Ishikawa (cell line): Measurements from ENCODE around the gene ACAN.
A peak's percentile ranks its signal among the peaks of the same experiment; 100 is the strongest.

Experiments used
- CEBPB ChIP-seq: IDR thresholded peaks from 2 replicates; pipeline ENCODE4 v1.6.1; 2012
- CREB1 ChIP-seq: IDR thresholded peaks from 2 replicates; pipeline ENCODE4 v1.6.1; 2012; ENCODE audit warnings: low read depth
- EGR1 ChIP-seq: IDR thresholded peaks from 2 replicates; pipeline ENCODE4 v1.6.1; 2012
- EP300 ChIP-seq: IDR thresholded peaks from 2 replicates; pipeline ENCODE4 v1.6.1; 2012; ENCODE audit warnings: borderline replicate concordance
- FOXM1 ChIP-seq: IDR thresholded peaks from 2 replicates; pipeline ENCODE4 v1.6.1; 2012; ENCODE audit warnings: low read depth, borderline replicate concordance
- MAX ChIP-seq: IDR thresholded peaks from 2 replicates; pipeline ENCODE4 v1.6.1; 2012
- NFIC ChIP-seq: IDR thresholded peaks from 2 replicates; pipeline ENCODE4 v1.6.1; 2012
- RAD21 ChIP-seq: IDR thresholded peaks from 2 replicates; pipeline ENCODE4 v1.6.1; 2012; ENCODE audit warnings: low read depth
- REST ChIP-seq: IDR thresholded peaks from 2 replicates; pipeline ENCODE4 v1.6.1; 2012; ENCODE audit warnings: low read depth, mild to moderate bottlenecking
- TAF1 ChIP-seq: IDR thresholded peaks from 2 replicates; pipeline ENCODE4 v1.6.1; 2012; ENCODE audit warnings: low read depth, mild to moderate bottlenecking
- TCF12 ChIP-seq: IDR thresholded peaks from 2 replicates; pipeline ENCODE4 v1.6.1; 2012; ENCODE audit warnings: low read depth
- TEAD4 ChIP-seq: IDR thresholded peaks from 2 replicates; pipeline ENCODE4 v1.6.1; 2012
- USF1 ChIP-seq: IDR thresholded peaks from 2 replicates; pipeline ENCODE4 v1.6.1; 2012
- YY1 ChIP-seq: IDR thresholded peaks from 2 replicates; pipeline ENCODE4 v1.6.1; 2012; ENCODE audit warnings: low read depth
- ZBTB7A ChIP-seq: IDR thresholded peaks from 2 replicates; pipeline ENCODE4 v1.6.1; 2012; ENCODE audit warnings: low read depth

The ACAN gene

GRCh38 chr15:88878720-88879184 lies 75.5 kb downstream of the ACAN start:
- TF ChIP-seq ZBTB7A (no peak), RAD21 (peak; percentile 73)

GRCh38 chr15:88880944-88881740 lies 77.9 kb downstream of the ACAN start:
- no peak for TF ChIP-seq RAD21
- no peak for TF ChIP-seq CEBPB
- TF ChIP-seq USF1, result no peak
- no peak for TF ChIP-seq TEAD4
- TF ChIP-seq TCF12, result no peak
- no peak for TF ChIP-seq REST
- no peak for TF ChIP-seq EP300
- TF ChIP-seq YY1, result no peak
- no peak for TF ChIP-seq ZBTB7A
- TF ChIP-seq TAF1, result no peak
- no peak for TF ChIP-seq EGR1
- no peak for TF ChIP-seq FOXM1
- no peak for TF ChIP-seq MAX
- TF ChIP-seq NFIC, result no peak
- no peak for TF ChIP-seq CREB1

- TF ChIP-seq FOXM1 (no peak), YY1 (no peak), USF1 (no peak), TAF1 (no peak), TCF12 (no peak), TEAD4 (no peak), EP300 (no peak), CEBPB (no peak), RAD21 (no peak), ZBTB7A (no peak), MAX (no peak), NFIC (no peak), EGR1 (no peak), CREB1 (no peak), REST (no peak)
These were observed 78.5 kb downstream of the ACAN start for GRCh38 chr15:88881775-88882174.

- TF ChIP-seq FOXM1 (no peak), CEBPB (no peak), ZBTB7A (no peak), EP300 (no peak), NFIC (no peak), TCF12 (no peak), REST (no peak), MAX (no peak), USF1 (no peak), TEAD4 (no peak), CREB1 (no peak), YY1 (no peak), RAD21 (no peak)
These were observed 79.5 kb downstream of the ACAN start for GRCh38 chr15:88882785-88883184.
